Fibroblast of lung (primary cell): Measurements from ENCODE around the gene RPL22. TPM values are rescaled to one million over a fixed set of nuclear protein-coding genes. Genes with fewer than 3 reads are reported as not detected.

Experiments used
- DNase-seq, 2 donors: peaks; one replicate each; pipeline versions ENCODE4 v3.0.0 to v3.0.0-alpha.2; 2010; ENCODE audit warnings: low read depth in 2 of 2
- H2AFZ ChIP-seq: 2 replicates; pipeline ENCODE4 v1.5.1; 2012; ENCODE audit warnings: low read length, control low read depth, inconsistent platforms
- H3K27ac ChIP-seq: 2 replicates; pipeline ENCODE4 v1.5.1; 2011; ENCODE audit warnings: low read length, control low read depth; ENCODE audit not compliant: insufficient read depth
- H3K27me3 ChIP-seq: 2 replicates; pipeline ENCODE4 v1.5.1; 2011; ENCODE audit warnings: mild to moderate bottlenecking, low read length; ENCODE audit not compliant: control insufficient read depth, insufficient read depth
- H3K36me3 ChIP-seq: 2 replicates; pipeline ENCODE4 v1.5.1; 2011; ENCODE audit warnings: low read length; ENCODE audit not compliant: control insufficient read depth, insufficient read depth
- H3K4me1 ChIP-seq: 2 replicates; pipeline ENCODE4 v1.5.1; 2011; ENCODE audit warnings: low read length; ENCODE audit not compliant: control insufficient read depth, insufficient read depth; ENCODE audit errors: extremely low read depth
- H3K4me2 ChIP-seq: 2 replicates; pipeline ENCODE4 v1.5.1; 2011; ENCODE audit warnings: low read length, control low read depth; ENCODE audit not compliant: insufficient read depth; ENCODE audit errors: extremely low read depth
- H3K4me3 ChIP-seq, 4 experiments: fragments of 200-600 bp in 1 of 4; sonication (generic) in 1 of 4; replicated peaks in 1 of 4; 2 replicates each; pipeline ENCODE4 v1.5.1; 2011 to 2016; ENCODE audit warnings: low read length in 4 of 4, low read depth in 3 of 4, mild to moderate bottlenecking in 3 of 4, control low read depth in 2 of 4, inconsistent platforms in 1 of 4, mixed read lengths in 1 of 4; ENCODE audit not compliant: insufficient read depth in 1 of 4; ENCODE audit errors: control extremely low read depth in 1 of 4
- H3K79me2 ChIP-seq: 2 replicates; pipeline ENCODE4 v1.5.1; 2012; ENCODE audit warnings: mild to moderate bottlenecking, low read length, inconsistent platforms; ENCODE audit not compliant: control insufficient read depth, insufficient read depth
- H3K9ac ChIP-seq: 2 replicates; pipeline ENCODE4 v1.5.1; 2011; ENCODE audit warnings: mild to moderate bottlenecking, low read length, control low read depth; ENCODE audit not compliant: insufficient read depth
- H3K9me3 ChIP-seq: 2 replicates; pipeline ENCODE4 v1.5.1; 2012; ENCODE audit warnings: low read depth, low read length; ENCODE audit not compliant: control insufficient read depth, insufficient read depth
- H4K20me1 ChIP-seq: 2 replicates; pipeline ENCODE4 v1.5.1; 2011; ENCODE audit warnings: low read length; ENCODE audit not compliant: control insufficient read depth, insufficient read depth; ENCODE audit errors: extremely low read depth
- EZH2 ChIP-seq: IDR thresholded peaks from 2 replicates; pipeline ENCODE4 v1.5.1; 2012; ENCODE audit warnings: low read length, control low read depth, mild to moderate bottlenecking; ENCODE audit errors: missing control alignments
- polyA plus RNA-seq, 2 donors: library from polyadenylated mRNA; depleted of rRNA in 1 of 2; stranded (reverse) in 1 of 2; unstranded in 1 of 2; fragments of >200 nt; gene quantifications; 2 replicates each; pipeline ENCODE4 v1.2.1, GENCODE V29; 2011 to 2012; ENCODE audit warnings: missing spikeins in 1 of 2
- total RNA-seq: library from RNA; depleted of rRNA; stranded (reverse); fragments of >200 nt; gene quantifications from 2 replicates; pipeline ENCODE4 v1.2.1, GENCODE V29; 2014
- TF ChIP-seq, protein P1 (sequence below), 2 donors: IDR thresholded peaks in 1 of 2; conservative IDR thresholded peaks in 1 of 2; 1 replicate in 1 of 2; 2 replicates in 1 of 2; pipeline ENCODE4 v1.5.1; 2011 to 2012; ENCODE audit warnings: low read length in 2 of 2, control low read depth in 1 of 2, inconsistent platforms in 1 of 2, low read depth in 1 of 2, mild to moderate bottlenecking in 1 of 2

RPL22 gene
- total and polyA plus RNA-seq, 2 donors (not counting 1 experiment from before 2014, with no cell fraction given): 159 to 369 TPM

DNA sequence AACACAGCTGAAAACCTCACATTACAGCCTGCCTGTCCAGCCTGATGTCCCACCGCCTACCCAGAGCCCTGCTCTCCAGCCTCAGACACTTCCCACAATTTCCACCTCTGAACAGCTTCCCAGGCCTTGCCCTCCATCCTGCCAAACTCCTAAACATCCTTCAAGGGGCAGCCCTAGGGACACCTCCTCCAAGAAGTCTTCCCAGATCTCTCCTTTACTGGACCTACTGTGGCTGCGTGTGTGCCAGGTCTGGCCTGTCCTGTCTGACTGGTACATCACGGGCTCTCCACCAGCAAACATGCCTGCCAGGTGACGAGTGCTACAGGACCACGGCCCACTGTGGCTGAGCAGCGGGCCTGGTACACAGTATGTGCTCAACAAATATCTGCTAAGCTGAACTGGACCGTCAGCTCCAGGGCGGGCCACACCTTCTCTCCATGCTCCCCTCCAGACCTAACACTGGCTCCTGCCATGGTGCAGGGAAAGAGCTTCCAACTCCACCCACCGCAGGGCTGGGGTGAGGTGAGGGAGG lies 48.0 kb downstream of the RPL22 start:
- Histone ChIP-seq H3K4me2 (no peak overlapping the region), H4K20me1 (no peaks in the 10 kb centered on the region), H3K27me3 (no peaks in the 10 kb centered on the region), H2AFZ (no peak overlapping the region), H3K9ac (no peak overlapping the region), H3K79me2 (no peaks in the 10 kb centered on the region), H3K36me3 (no peaks in the 10 kb centered on the region), H3K4me3 (no peak overlapping the region), H3K4me1 (no peaks in the 10 kb centered on the region), H3K9me3 (no peaks in the 10 kb centered on the region), H3K27ac (no peak overlapping the region)
- DNase-seq: no peak
- TF ChIP-seq, protein P1, sequence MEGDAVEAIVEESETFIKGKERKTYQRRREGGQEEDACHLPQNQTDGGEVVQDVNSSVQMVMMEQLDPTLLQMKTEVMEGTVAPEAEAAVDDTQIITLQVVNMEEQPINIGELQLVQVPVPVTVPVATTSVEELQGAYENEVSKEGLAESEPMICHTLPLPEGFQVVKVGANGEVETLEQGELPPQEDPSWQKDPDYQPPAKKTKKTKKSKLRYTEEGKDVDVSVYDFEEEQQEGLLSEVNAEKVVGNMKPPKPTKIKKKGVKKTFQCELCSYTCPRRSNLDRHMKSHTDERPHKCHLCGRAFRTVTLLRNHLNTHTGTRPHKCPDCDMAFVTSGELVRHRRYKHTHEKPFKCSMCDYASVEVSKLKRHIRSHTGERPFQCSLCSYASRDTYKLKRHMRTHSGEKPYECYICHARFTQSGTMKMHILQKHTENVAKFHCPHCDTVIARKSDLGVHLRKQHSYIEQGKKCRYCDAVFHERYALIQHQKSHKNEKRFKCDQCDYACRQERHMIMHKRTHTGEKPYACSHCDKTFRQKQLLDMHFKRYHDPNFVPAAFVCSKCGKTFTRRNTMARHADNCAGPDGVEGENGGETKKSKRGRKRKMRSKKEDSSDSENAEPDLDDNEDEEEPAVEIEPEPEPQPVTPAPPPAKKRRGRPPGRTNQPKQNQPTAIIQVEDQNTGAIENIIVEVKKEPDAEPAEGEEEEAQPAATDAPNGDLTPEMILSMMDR (conservative IDR thresholded peaks at IDR 0.05 in 1 of 2, IDR thresholded peaks at IDR 0.05 in 1 of 2; ENCODE audit: low read depth in 1 of 2, low read length in 2 of 2): no peak
- no peak for TF ChIP-seq EZH2

DNA sequence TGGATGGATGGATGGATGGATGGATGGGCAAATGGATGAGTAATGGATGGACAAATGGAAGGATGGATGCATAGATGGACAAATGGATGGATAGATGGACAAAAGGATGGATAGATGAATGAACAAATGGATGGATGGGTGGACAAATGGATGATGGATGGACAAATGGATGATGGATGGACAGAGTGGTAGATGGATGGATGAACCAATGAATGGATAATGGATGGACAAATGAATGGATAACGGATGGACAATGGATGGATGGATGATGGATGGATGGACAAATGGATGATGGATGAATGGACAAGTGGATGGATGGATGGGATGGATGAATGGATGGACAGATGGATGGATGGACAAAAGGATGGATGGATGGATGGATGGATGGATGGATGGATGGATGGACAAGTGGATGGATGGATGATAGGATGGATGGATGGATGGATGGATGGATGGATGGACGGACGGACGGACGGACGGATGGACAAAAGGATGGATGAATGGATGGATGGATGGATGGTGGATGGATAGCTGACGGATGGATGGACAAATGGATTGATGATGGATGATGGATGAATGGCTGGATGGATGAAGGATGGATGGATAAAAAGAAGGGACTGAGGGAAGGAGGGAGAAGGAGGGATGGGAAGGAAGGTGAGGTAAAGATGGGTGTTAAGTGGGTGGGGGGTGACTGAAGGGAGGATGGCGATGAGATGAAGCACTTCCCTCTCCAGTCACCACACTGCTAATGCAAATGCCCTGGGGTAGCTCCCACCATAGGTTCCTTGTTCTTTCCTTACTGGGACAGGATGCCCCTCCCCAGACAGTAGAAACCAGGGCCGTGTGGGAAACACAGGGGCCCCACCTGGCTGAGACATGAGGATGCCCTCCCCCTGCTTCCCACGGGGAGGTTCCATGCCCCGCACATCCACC lies 49.1 kb downstream of the RPL22 start:
- Histone ChIP-seq H2AFZ (no peak overlapping the region), H3K4me3 (no peak overlapping the region), H4K20me1 (no peaks in the 10 kb centered on the region), H3K79me2 (no peaks in the 10 kb centered on the region), H3K36me3 (no peaks in the 10 kb centered on the region), H3K9ac (no peak overlapping the region), H3K4me1 (no peaks in the 10 kb centered on the region), H3K27ac (no peak overlapping the region), H3K27me3 (no peaks in the 10 kb centered on the region), H3K4me2 (no peak overlapping the region), H3K9me3 (no peaks in the 10 kb centered on the region)
- TF ChIP-seq EZH2: no peak
- TF ChIP-seq, protein P1 (conservative IDR thresholded peaks at IDR 0.05 in 1 of 2, IDR thresholded peaks at IDR 0.05 in 1 of 2; ENCODE audit: low read depth in 1 of 2, low read length in 2 of 2): no peak
- DNase-seq: no peak

DNA sequence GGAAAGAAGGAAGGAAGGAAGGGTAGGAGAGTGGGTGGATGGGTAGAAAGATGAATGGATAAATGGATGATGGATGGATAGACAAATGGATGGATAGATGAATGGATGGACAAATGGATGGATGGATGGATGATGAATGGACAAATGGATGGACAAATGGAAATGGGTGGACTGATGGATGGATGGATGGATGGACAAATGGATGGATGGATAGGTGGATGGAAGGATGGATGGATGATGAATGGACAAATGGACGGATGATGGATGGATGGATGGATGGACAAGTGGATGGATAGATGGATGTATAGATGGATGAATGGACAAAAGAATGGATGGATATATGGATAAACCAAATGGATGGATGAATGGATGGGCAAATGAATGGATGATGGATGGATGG lies 49.8 kb downstream of the RPL22 start:
- H3K9me3 ChIP-seq: no peaks in the 10 kb centered on the region

More for the DNA sequence above, 49.8 kb downstream of the RPL22 start:
- DNase-seq: no peak
- Histone ChIP-seq H2AFZ (no peak overlapping the region), H3K36me3 (no peaks in the 10 kb centered on the region), H3K9ac (no peak overlapping the region), H3K4me2 (no peak overlapping the region), H3K27me3 (no peaks in the 10 kb centered on the region), H3K4me3 (no peak overlapping the region), H4K20me1 (no peaks in the 10 kb centered on the region), H3K79me2 (no peaks in the 10 kb centered on the region), H3K27ac (no peak overlapping the region), H3K4me1 (no peaks in the 10 kb centered on the region)
- TF ChIP-seq EZH2: no peak
- TF ChIP-seq, protein P1 (conservative IDR thresholded peaks at IDR 0.05 in 1 of 2, IDR thresholded peaks at IDR 0.05 in 1 of 2; ENCODE audit: low read depth in 1 of 2, low read length in 2 of 2): no peak
